ENCODE results near the gene TOR3A. TPM values are rescaled to one million over a fixed set of nuclear protein-coding genes. Genes with fewer than 3 reads are reported as not detected.

Gene TOR3A
- total RNA-seq, 1 donor from 2014 or later, result 24.3 TPM

- H3K9me3 ChIP-seq, result no peaks in the 10 kb centered on the region
- H3K27ac ChIP-seq, result no peak overlapping the region
- H3K36me3 ChIP-seq, result peaks cover 93% of the 10 kb centered on the region
- no peaks in the 10 kb centered on the region for H3K27me3 ChIP-seq (ENCODE audit: low read depth)
- H3K4me1 ChIP-seq, result peaks cover 31% of the 10 kb centered on the region
- ATAC-seq (no peak), DNase-seq (no peak)
- no peak for TF ChIP-seq CTCF (IDR thresholded peaks at IDR 0.05)
- no peak overlapping the region for H3K4me3 ChIP-seq
- intact Hi-C loops (cut with DNase I), result no loop called here
Measured at GRCh38 chr1:179092896-179093461, 11.1 kb downstream of the TOR3A start.

GRCh38 chr1:179094818-179095217 lies 12.9 kb downstream of the TOR3A start:
- no peak overlapping the region for H3K27ac ChIP-seq

GRCh38 chr1:179095377-179095776 lies 13.5 kb downstream of the TOR3A start:
- no peaks in the 10 kb centered on the region for H3K27me3 ChIP-seq (ENCODE audit: low read depth)
- intact Hi-C loops (cut with DNase I), result no loop called here
- H3K4me3 ChIP-seq, result no peak overlapping the region
- H3K9me3 ChIP-seq, result no peaks in the 10 kb centered on the region
- no peak for DNase-seq
- peaks cover 25% of the 10 kb centered on the region for H3K4me1 ChIP-seq
- TF ChIP-seq CTCF (IDR thresholded peaks at IDR 0.05), result no peak
- no peak for ATAC-seq
- H3K27ac ChIP-seq, result no peak overlapping the region
- peaks cover 75% of the 10 kb centered on the region for H3K36me3 ChIP-seq

More at GRCh38 chr1:179094818-179095217, 12.9 kb downstream of the TOR3A start:
- TF ChIP-seq CTCF (IDR thresholded peaks at IDR 0.05), result no peak
- Histone ChIP-seq H3K4me3 (no peak overlapping the region), H3K4me1 (peaks cover 25% of the 10 kb centered on the region), H3K9me3 (no peaks in the 10 kb centered on the region), H3K36me3 (peaks cover 80% of the 10 kb centered on the region), H3K27me3 (ENCODE audit: low read depth) (no peaks in the 10 kb centered on the region)
- intact Hi-C loops (cut with DNase I), result no loop called here
- no peak for DNase-seq
- peak; percentile 4 to 14 for ATAC-seq

- intact Hi-C loops (cut with DNase I), result no loop called here
- ATAC-seq, result no peak
- Histone ChIP-seq H3K9me3 (no peaks in the 10 kb centered on the region), H3K36me3 (peaks cover 75% of the 10 kb centered on the region), H3K4me3 (no peak overlapping the region), H3K27me3 (ENCODE audit: low read depth) (no peaks in the 10 kb centered on the region), H3K27ac (no peak overlapping the region), H3K4me1 (peaks cover 25% of the 10 kb centered on the region)
- DNase-seq, result no peak
- no peak for TF ChIP-seq CTCF (IDR thresholded peaks at IDR 0.05)
Measured at GRCh38 chr1:179095924-179096323, 14.1 kb downstream of the TOR3A start.

- no peak for TF ChIP-seq CTCF (IDR thresholded peaks at IDR 0.05)
Measured at GRCh38 chr1:179099891-179100290, 18.0 kb downstream of the TOR3A start.

More at GRCh38 chr1:179099891-179100290, 18.0 kb downstream of the TOR3A start:
- H3K27me3 ChIP-seq (ENCODE audit: low read depth), result no peaks in the 10 kb centered on the region
- H3K4me3 ChIP-seq, result no peak overlapping the region
- H3K4me1 ChIP-seq, result peaks cover 6% of the 10 kb centered on the region
- peaks cover 50% of the 10 kb centered on the region for H3K36me3 ChIP-seq
- no peak overlapping the region for H3K27ac ChIP-seq
- DNase-seq (no peak), ATAC-seq (no peak)
- H3K9me3 ChIP-seq, result no peaks in the 10 kb centered on the region
- intact Hi-C loops (cut with DNase I), result no loop called here

Data from lower lobe of right lung (tissue), 2 donors.